Kidney capillary endothelial cell (primary cell): ENCODE measurements around the gene GPD1.
A peak's percentile ranks its signal among the peaks of the same experiment; 100 is the strongest.

Experiments used
- DNase-seq: peaks from one replicate; pipeline ENCODE4 v3.0.0-alpha.2; 2018; ENCODE audit warnings: low spot score

Gene GPD1

DNA sequence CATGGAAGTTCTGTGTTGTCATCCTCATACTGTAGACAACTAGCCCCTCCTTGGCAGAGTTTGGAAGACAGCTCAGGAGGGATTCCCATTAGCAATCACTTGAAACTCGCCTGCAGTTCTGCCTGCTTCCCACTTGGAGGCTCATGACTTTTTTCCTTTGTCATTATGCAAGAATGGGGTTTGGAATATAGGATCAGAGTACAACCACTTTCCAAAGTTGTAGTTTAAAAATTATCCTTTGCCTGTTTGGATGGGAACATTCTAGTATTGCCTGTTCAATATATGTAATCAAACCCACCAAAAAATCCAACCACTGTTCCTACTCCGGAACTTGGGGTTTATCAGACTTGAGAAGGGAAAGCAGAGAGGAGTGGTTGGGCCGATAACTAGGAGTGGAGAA, 2.1 kb upstream of the GPD1 start:
- DNase-seq: peak; percentile 41

DNA sequence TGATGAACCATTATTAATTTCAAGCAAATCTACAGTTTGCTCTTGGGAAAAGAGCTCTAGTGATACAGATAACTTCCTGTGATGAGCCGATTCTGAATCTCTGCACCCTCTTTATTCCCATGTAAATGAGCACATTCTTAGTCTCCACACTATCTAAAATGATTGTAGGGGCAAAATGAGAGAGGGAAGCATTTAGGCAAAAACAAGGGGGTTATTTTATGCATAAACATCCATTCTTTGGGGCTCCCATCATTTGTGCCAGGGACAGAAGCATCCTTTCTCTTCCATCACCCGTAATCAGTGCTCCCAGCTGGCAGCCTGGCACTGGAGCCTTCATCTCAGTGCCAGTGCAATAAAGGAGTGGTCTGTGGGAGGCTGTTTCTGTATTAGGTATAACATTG, 1.7 kb upstream of the GPD1 start:
- no peak for DNase-seq

DNA sequence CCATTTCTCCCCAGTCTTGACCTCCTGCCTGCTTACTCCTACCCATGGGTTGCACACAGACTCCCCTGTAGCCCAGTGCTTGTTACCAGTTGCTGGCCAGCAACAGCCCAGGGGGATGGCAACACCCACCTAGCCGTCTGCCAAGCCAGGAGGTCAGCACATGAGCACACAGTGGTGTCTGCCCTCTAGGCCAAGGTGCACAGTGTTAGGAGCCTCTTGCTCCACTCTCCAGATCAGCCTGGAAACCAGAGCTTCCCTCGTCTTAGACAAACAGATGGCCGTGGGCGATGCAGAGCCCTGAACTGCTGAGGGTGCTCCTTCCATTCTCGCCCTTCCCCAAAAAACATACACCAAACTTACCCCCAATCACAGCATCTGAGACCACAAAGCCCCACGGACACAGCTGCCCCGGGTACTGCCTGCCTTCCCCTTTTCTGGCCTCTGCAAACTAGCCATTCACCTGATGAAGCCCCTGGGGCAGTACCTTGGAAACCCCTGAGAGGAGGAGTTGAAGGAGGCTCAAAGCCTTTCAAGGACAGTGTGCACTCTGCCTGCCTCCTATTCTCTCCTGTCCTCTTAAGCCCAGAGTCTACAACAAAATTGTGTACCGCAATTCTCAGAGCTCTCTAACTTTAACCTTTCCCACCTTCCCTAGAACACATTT, 1.0 kb upstream of the GPD1 start:
- DNase-seq: no peak

DNA sequence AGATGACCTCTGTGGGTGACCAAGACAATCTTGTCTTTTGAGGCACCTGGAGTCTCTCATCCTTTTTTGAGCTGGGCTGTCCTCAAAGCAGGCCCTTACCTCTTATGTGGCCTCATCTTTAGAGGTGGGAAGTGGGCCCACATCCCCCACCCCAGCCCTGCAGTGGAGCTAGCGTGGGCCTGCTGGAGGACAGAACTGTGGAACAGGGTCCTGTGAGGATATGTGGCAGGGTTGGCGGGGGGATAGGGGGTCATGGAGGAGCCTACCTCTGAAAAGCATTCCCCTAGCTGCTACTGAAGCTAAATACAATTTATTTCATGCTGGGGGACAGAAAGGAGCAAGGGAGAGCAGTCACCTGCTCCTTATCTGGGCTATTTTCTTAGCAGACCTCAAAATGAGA, 457 bp upstream of the GPD1 start:
- no peak for DNase-seq

DNA sequence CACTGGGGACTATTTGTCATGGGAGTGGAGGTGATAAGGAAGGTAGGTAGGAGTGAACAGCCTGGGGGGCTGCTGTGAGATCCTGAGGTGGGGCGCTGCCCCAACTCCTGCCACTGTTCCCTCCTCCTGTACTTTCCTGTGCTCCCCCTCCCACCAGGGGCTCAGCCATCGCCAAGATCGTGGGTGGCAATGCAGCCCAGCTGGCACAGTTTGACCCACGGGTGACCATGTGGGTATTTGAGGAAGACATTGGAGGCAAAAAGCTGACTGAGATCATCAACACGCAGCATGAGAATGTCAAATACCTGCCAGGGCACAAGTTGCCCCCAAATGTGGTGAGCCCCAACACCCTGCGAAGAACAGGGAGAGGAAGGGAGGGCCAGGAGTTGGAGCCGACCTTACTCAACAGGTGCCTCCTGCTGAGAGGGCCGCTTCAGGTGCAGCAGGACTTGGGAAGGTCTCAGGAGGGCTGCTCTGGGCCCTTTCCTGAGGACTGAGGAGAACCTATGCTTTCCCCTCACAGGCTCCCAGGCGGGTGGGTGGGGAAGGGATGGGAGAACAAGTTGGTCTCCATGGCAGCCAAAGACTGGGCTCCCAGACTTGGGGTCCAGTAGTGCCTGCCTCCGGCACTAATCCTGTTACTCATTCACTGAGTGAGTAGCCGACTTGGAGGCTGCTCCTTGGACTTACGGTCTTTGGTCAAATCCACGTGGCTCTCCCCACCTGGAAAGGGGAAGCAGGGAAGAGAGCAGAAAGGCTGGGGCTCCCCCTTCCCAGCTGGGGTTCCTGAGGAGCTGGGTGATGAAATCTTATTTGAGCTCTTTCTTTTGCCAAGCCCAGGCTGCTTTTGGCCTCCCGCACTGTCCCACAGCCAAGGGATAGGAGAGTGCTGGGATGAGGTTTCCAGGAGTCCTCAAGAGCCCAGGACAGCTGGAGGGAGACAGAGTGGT, 884 bp downstream of the GPD1 start:
- DNase-seq: no peak

DNA sequence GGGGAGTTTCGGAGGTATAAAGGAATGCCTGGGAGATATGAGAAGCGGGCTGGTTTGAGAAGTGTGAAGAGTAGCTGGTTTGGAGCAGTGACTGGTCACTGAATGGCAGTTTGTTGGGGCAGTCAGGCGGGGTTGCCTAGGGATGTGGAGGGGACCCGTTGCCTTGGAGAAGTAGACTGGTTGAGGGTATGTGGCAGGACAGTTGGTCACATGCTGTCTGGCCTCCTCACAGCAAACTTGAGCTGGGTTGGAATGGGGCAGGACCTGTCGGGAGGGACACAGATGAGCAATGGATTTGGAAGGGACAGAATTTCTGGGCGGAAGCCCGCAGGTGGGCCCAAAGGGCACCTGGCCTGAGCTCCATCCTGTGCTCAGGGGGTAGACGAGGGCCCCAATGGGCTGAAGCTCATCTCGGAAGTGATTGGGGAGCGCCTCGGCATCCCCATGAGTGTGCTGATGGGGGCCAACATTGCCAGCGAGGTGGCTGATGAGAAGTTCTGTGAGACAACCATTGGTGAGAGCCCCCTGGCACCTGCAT, 2.2 kb downstream of the GPD1 start:
- no peak for DNase-seq

DNA sequence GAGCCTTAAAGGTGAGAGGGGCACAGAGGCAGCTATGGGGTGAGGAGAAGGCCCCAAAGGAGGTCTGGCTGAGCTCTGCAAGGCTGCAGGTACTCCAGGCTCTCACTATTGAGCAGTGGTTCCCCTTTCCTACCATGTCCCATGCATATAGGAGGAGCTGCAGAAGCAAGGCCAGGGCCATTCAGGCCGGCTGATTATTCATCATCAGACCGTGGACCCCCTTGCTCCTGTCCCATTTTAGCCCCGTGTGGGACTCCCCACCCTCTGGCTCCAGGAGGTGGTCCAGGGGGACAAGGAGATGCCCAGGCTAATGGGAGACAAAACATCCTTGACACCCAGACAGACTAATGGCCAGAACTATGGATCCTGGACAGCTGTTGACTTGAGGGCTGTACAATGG, 3.1 kb downstream of the GPD1 start:
- no peak for DNase-seq

DNA sequence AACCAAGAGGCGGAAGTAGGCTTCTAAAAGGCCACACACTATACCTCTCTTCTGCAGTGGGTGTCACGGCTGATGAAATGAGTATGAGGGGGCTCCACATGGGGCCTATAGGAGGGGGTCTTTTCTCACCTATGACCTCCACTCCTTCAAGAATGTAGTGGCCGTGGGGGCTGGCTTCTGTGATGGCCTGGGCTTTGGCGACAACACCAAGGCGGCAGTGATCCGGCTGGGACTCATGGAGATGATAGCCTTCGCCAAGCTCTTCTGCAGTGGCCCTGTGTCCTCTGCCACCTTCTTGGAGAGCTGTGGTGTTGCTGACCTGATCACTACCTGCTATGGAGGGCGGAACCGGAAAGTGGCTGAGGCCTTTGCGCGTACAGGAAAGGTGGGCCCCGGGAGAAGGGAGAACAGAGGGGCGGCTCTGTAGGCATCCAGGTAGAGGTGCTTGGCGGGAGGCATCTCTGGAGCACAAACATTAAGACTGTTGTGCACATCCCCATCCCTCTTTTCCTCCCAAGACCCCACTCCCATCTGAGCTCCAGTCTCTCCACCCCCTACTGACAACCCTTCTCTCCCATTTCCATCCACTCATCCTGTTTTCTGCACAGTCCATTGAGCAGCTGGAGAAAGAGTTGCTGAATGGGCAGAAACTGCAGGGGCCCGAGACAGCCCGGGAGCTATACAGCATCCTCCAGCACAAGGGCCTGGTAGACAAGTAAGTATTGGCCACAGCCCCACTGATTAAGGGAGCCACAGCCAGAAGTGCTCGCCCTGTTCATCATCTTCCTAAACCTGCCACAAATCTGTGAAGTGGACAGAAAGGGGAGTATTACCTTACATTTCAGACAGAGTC, 3.8 kb downstream of the GPD1 start:
- no peak for DNase-seq

DNA sequence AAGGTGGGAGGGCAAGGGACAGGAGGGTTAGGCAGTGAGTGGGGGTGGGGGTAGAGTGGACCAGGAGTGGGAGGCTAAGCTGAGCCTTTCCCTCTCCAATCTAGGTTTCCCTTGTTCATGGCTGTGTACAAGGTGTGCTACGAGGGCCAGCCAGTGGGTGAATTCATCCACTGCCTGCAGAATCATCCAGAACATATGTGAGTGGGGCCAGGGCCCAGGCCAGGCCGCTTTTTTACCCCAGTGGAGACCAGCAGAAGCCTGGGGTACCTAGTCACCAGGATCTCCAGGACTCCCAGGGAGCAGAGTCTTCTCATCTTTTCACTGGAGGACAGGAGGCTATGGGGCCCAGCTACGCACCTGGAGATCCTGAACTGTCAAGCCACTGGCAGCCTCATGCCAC, 5.5 kb downstream of the GPD1 start:
- DNase-seq: no peak

DNA sequence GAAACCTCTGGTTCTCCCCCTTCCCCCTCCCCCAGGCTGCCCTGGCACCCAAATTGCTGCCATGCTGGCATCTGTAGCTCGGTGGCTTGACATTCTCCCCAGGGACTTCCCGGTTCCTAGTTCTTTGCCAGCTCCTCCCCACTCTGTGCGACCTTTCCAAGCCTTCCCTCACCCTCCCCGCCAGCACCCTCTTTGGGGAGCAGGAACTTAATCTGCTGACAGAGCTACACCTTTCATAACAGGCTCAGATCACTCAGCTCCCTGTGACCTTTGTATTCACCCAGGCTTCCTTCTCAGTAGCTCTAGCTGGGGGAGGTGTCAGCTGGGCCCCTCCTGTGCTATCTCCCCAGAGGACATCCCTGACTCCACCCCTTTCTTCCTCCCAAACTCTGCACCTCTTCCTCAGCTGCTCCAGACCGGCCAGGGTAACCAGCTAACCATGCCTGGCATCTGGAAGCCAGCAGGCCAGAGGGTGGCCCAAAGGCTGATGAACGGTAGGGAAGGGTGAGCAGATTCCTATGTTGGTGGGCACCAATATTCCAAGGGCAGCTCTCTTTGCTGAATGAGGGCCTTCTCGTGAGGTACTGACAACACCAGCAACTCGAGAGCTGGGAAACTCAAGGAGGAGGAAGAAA, 6.4 kb downstream of the GPD1 start:
- no peak for DNase-seq

DNA sequence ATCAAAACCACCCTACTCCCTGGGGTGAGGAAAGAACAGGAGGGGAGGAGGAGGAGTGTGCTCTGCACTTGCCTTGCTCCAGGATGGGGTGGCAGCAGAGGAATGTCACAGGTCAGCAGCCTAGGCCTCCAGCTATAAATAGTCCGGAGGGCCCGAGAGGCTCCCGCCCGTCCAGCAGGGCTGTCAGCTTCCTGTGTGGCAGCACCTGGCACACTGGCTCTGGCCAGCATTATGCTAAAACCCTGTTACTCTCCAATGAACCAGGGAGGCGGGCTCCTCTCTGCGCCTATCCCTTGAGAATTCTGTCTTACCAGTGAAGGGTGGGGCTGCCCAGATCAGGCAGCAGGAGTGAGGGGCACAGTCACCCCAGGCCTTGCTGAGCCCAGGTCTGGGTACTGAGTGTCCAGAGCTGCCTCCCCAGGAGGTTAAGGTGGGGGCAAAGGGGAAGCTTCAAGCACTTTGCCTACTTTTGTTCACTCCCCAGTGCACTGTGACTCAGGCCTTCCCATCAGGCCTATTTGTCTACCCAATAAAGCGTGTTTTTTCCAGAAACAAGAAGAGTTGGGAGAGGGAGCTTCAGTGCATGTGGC, 7.0 kb downstream of the GPD1 start:
- DNase-seq: peak; percentile 35

DNA sequence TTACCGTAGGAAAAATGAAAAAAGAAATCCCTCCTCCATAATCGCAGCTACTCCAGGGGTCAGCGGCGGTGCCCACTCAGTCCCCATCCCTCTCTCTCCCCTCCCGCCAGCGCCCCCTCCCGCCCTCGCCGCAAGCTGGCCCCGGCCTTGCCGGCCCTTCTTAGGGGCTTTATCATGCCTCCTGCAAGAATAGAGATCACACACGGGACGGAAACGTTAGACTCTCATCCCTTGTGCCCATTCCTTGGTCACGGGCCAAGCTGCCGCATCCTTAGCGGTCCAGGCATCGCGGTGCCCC, 7.5 kb downstream of the GPD1 start:
- DNase-seq: no peak

DNA sequence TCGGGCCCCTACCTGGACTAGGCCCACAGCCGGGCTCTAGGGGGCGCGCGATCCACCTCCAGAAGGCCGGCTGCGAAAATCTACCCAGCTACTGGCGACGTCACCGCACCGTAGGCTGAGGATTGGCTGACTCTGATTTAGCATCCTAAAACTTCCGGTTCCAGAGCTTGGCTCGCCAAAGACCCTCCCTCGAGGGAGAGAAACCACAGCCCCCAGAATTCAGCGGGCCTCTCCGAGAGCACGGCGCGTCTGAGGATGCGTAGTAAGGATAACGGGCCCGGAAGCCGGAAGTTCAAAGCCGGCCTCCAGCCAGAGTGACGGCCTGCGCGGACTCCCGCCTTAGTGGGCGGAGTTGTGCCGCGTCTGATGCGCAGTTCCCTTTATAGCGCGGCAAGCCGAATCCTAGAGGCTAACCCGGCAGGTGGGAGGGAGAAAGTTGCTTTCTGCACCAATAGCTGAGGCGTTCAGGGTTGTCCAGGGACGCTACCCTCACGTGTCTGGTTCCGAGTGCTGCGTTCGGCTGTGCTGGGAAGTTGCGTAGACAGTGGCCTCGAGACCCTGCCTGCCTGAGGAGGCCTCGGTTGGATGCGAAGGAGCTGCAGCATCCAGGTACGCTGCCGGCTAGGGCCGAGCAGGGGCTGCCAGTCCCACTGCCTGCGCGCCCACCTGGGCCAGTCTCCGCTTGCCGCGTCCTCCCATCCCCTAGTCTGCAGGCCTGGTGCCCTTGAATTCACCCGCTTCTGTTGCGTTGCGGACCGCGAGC, 8.1 kb downstream of the GPD1 start, which contains the start of gene COX14:
Gene COX14 (plus strand): TSS at position 544 of the 763 bp plus-strand sequence. CDS start 7,808 bp downstream, outside the sequence.
- DNase-seq: peak; percentile 99

DNA sequence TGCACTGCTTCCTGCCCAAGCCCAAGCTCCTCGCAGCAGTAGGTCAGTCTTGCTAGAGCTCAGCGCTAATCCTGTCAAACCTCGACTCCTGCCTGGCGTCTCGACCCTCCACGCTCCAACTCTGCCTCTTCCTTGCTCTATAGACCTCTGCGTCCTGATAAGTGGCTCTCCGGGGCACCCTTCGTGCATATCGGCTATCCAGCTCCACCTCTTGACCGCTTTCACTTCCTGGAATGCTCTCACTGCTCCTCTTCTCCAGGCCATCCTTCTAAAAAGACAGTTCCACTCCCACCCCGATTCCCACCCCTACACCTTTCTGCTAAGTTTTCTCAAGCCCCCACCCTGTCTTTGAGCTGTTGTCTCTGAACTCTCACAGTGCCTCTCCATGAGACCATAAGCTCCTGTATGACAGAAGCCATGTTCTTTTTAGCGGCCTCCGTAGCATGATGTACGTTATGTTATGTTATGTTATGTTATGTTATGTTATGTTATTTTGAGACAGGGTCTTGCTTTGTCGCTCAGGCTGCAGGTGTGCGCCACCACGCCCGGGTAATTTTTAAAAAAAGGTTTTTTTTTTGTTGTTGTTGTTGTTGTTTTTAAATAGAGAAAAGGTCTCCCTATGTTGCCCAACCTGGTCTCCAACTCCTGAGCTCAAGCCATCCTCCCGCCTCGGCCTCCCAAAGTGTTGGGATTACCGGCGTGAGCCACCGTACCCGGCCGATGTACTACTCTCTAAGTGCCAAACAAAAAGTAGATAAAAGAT, 8.8 kb downstream of the GPD1 start:
- peak; percentile 33 for DNase-seq

DNA sequence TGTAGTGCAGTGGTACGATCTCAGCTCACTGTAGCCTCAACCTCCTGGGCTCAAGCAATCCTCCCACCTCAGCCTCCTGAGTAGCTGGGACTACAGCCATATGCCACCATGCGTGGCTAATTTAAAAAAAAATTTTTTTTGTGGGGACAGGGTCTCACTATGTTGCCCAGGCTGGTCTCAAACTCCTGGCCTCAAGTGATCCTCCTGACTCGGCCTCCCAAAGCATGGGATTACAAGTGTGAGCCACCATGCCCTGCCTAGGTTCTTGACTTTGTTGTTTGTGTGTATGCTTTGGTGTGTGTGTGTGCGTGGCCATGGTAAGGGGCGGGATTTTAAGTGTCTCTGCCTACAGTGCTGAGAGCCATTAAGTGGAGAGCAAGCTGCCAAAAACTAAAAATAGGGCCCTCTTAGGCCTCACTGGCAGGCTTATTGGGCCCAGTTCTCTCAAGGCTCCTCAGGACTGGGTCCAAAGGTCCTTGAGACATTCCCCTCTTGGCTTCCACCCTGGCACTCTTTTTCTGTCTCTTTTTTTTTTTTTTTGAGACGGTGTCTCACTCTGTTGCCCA, 13.3 kb downstream of the GPD1 start:
- DNase-seq: no peak

DNA sequence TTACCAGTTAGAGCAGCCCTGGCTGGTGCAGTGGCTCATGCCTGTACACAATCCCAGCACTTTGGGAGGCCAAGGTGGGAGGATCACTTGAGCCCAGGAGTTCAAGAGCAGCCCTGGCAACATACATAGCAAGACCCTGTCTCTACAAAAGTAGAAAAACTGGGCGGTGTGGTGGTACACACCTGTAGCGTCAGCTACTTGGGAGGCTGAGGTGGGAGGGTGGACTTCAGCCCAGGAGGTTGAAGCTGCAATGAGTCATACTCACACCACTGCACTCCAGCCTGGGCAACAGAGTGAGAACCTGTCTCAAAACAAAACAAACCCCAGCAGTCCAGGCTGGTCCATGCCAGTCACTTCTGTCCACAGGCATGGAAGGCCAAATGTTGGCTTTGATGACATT, 15.6 kb downstream of the GPD1 start:
- DNase-seq: no peak

DNA sequence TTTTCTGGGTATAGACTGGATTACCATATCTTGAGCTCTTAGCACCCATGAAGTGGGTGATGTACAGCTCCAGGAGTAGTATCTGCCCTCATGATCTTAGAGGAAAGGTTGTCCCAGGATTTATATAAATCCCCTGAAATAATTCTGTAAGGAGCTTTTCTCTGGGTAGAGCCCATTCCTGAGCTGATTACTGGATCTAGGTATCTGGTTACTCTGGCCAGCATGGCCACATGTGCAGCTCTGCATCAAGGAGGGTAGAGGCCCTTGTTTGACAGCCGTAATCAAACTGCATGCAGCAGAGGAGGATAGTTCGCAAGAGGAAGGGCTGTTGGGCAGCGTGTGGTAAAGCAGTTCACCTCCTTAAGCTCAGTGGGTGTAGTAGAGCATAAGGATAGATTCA, 16.7 kb downstream of the GPD1 start:
- no peak for DNase-seq

DNA sequence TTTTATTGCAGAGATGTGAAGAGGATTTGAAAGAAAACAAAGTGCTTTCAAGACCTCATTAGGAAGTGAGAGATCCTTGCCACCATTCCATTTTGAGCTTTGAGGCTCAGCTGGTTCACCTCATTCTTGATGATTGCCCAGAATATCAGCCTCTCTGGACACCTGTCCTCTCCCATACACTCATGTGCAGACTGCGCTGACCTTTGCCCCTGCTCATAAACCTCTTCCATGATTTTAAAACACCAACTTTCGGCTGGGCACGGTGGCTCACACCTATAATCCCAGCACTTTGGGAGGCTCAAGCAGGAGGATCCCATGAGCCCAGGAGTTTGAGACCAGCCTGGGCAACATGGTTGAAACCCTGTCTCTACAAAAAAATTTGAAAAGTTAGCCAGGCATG, 17.1 kb downstream of the GPD1 start:
- DNase-seq: no peak

DNA sequence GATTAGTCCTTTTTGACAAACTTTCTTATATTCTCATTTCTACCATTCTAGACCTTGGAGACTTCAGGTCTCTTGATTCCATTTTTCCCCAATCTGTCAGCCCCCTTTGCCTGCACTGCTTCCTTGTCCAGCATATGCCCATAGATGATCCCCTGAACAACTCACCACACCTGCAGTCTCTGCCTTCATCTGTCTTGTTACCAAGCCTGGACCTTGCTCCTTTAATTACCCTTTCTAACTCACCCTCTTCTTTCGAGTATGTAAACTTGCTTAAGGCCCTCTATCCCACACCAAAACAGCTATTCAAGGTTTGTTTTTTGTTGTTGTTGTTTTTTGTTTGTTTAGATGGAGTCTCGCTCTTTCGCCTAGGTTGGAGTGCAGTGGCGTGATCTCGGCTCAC, 17.8 kb downstream of the GPD1 start:
- DNase-seq: no peak

DNA sequence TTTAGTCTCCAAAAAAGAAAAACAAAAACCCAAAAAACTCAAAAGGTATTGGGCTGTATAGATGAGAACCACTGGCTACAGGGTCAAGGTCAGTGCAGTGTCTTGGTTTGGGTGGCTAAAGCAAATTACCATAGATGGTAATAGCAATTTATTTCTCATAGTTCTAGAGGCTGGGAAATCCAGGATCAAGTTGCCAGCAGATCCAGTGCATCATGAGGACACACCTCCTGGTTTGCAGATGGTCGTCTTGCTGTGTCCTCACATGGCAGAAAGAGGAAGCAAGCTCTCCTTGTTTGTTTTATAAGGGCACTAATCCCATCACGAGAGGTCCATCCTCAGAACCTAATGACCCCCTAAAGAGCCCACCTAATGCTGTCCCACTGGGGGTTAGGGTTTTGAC, 19.4 kb downstream of the GPD1 start:
- no peak for DNase-seq
